Medulla oblongata (tissue), 1 donor: ENCODE data around the gene CRIM1.

Experiments
- DNase-seq: peaks from one replicate; pipeline ENCODE4 v3.0.0-alpha.2; 2015; ENCODE audit errors: extremely low spot score

CRIM1 gene

GRCh38 chr2:36480028-36480427 lies 124.5 kb downstream of the CRIM1 start:
- no peak for DNase-seq

DNA sequence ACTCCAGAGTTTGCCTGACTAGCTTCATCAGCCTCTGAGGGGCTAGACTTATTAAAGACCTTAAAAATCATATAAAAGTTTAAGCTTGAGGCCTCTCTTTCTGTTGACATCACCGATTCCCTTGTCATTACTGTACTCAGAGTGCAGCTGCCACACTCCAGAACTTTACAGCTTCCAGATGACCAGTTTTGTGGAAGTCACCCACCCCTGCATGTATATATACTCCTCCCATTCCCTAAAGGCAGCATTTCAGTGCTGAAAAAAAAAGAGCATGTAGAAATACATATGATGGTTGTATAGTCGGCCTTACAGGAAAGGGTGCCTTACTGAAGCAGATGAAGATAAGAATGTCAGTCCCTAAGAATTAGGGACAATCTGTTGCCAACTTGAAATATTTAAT lies 125.1 kb downstream of the CRIM1 start:
- DNase-seq, result no peak

GRCh38 chr2:36481709-36482108 lies 126.1 kb downstream of the CRIM1 start:
- no peak for DNase-seq

GRCh38 chr2:36482576-36483214 lies 127.1 kb downstream of the CRIM1 start:
- DNase-seq, result no peak

- no peak for DNase-seq
These were observed 127.7 kb downstream of the CRIM1 start for GRCh38 chr2:36483290-36483689.

GRCh38 chr2:36484454-36484853 lies 128.9 kb downstream of the CRIM1 start:
- DNase-seq, result no peak

DNA sequence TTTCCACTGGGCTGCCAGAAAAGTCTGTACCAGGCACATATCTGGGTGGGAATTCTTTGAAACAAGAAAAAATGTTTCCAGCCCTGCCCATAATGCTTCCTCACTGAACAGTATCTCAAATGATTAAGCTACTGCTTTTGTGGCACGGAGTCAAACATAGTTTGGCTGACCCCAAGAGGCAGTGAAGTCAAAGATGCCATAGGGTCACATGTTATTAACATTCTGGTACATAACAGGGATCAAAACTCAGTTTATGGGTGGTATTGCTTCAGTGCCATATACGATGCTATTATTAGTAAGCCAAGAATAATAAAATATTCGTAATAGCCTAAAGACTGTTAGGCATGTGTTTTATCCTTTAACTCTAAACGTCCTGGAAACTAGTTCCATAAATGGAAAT lies 129.9 kb downstream of the CRIM1 start:
- DNase-seq, result no peak

GRCh38 chr2:36486521-36487044 lies 131.0 kb downstream of the CRIM1 start:
- no peak for DNase-seq

DNA sequence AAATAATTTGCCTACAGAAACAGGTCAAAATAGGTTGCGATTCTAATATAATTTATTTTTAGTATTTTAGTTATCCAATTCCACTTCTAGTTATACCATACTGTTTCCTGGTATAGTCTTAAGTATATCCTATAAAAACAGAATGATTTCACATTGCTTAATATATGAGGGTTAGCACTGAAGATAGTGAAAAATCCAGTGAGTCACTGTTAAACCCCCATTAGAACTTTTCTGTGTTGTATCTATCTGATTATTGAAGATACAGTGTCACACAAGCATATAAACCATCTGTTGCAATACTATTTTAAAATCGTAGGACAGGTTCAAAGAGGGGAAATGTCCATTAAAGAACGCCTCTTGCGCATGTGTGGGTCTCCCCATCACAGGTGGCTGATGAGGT lies 132.4 kb downstream of the CRIM1 start:
- no peak for DNase-seq

GRCh38 chr2:36489281-36489680 lies 133.7 kb downstream of the CRIM1 start:
- DNase-seq, result no peak

GRCh38 chr2:36490749-36491148 lies 135.2 kb downstream of the CRIM1 start:
- no peak for DNase-seq

GRCh38 chr2:36492216-36492945 lies 136.8 kb downstream of the CRIM1 start:
- no peak for DNase-seq

- no peak for DNase-seq
These were observed 137.7 kb downstream of the CRIM1 start for GRCh38 chr2:36493306-36493705.

DNA sequence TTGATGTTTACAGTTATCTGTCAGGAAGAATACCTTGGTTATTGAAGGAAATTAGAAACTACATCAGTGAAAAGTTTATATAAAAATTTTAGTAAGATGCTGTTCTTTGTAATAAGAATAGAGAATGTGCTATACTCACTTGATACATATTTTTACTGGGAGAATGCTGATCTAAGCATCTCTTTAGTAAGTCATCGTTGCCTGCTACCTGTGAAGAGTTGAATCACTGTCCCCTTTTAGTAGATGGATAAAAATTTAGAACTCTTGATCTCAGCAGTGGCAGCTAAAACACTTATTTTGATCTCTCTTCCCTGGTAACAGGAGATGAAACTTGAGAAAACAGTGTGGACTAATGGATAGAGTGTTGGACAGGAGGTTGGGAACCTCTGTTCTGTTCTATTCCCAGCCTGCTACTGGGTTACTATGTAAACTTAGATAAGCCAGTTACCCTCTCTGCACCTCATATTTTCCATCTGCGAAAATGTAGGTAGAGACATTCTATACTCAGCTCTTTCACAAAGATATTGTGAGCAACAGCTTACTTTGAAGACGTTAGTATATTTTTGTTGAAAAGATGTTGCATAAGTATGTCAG lies 142.1 kb downstream of the CRIM1 start:
- no peak for DNase-seq

GRCh38 chr2:36499128-36499820 lies 143.7 kb downstream of the CRIM1 start:
- no peak for DNase-seq

DNA sequence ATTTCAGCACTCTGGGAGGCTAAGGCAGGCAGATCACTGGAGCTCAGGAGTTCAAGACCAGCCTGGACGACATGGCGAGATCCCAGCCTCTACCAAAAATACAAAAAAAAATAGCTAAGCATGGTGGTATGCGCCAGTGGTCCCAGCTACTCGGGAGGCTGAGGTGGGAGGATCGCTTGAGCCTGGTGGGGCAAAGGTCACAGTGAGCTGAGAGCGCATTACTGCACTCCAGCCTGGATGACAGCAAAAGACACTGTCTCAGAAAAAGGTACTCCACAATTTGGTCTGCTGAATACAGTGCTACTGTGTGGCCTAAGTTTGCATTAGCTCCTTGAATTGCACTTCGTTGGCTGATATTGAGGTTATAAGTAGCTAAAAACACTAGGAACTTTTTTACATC lies 144.5 kb downstream of the CRIM1 start:
- DNase-seq, result no peak

DNA sequence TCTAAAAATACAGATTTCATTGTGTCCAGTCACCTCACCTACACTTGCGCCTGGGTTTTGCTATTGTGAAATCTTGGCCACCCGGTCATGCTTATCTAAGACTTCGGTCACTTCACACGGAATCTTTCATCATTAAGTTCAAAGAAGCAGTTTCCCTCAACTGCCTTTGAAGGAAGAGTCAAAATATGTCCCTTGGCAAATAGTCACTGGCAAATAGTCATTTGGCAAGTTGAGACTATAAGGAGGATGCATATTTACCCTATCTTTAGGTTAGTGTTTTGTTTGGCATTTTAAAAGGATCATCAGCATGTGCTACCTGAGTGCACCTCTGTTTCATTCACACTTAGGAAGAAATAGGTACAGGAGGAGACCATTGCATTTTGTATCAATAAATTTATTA lies 146.5 kb downstream of the CRIM1 start:
- no peak for DNase-seq

DNA sequence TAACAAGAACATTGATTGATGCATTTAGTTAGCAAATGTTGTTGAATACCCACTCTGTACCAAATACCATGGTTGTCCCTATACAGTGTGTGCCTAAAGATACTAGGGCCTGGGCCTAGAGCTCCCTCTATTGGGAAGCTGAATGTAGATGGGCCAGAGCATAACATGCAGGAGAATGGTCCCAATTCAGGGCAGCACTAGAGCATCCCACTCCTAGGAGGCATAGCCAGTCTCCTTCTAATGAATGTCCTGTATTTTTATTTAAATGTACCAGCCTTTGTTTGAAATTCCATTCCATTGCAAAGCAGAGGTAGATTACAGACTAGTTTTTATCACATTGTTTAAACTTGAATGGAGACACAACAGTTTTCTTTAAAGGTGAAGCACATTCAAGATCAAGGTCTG lies 151.8 kb downstream of the CRIM1 start:
- peak; percentile 80 for DNase-seq

GRCh38 chr2:36509075-36509474 lies 153.5 kb downstream of the CRIM1 start:
- DNase-seq, result no peak

DNA sequence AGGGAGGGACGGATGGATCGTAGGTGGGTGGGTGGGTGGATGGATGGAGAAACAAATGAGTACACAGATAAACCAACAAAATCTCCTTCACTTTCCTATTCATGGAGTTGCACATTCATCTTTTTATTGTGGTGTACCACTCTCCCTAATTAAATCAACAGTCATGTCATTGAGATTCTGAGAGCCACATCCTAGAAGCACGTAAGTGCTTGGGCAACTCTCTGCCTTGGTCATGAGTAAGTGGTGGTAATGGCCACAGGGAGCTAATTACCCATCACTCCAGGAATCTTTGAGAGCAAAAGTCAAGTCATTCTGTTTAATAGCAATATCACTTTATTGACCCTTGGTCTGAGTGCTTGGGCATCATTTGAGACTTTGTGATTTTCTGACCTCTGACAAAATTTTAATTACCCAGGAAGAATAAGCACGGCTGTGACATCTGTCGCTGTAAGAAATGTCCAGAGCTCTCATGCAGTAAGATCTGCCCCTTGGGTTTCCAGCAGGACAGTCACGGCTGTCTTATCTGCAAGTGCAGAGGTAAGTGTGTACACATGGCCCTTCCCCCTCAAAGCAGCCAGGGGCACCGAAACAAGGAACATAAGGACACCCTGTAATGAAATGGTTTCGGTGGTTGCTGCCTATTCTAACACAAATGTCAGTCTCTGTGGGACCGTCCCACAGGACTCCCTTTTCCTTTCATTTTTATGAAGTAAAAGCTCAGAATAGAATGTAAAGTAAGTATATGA lies 156.5 kb downstream of the CRIM1 start:
- DNase-seq, result no peak

DNA sequence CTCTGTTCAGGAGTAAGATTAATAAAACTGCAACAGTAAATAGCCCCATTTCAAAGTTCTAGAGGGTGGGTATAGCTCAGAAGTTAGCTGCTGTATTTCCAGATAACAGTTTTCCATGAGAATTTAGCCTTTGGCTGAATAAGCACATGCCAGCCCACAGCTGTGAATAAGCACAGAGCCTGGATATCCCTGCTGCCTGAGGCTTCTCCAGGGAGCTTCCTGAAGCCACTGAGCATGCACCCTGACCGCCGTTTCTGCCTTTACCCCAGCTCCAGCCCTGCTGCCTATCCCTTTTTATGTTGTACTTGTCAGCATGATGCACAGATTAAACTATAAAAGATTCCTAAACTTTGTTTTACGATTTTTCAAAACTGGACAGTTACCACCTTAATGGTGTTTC lies 157.1 kb downstream of the CRIM1 start:
- peak; percentile 14 for DNase-seq

- DNase-seq, result no peak
These were observed 158.1 kb downstream of the CRIM1 start for GRCh38 chr2:36513661-36514060.
